Mesodermal cell (in vitro differentiated cells): ENCODE results near the gene BORCS6.
"Not testable (repeated sequence)": the region's sequence is repeated elsewhere in the genome, so short reads cannot be mapped to it uniquely, and the experiment has no call there.

Source experiments
- H3K27ac ChIP-seq: 2 replicates; pipeline ENCODE4 v1.7.0; 2013; ENCODE audit warnings: mild to moderate bottlenecking, low read depth, low read length, moderate library complexity; ENCODE audit not compliant: severe bottlenecking
- H3K36me3 ChIP-seq: 2 replicates; pipeline ENCODE4 v1.7.1; 2013; ENCODE audit warnings: mild to moderate bottlenecking, low read length, moderate library complexity; ENCODE audit not compliant: control insufficient read depth, insufficient read depth
- H3K4me1 ChIP-seq: one replicate; pipeline ENCODE4 v1.7.1; 2013; ENCODE audit warnings: mild to moderate bottlenecking, low read length; ENCODE audit not compliant: insufficient read depth, control insufficient read depth, poor library complexity, severe bottlenecking
- H3K4me3 ChIP-seq: 2 replicates; pipeline ENCODE4 v1.7.0; 2013; ENCODE audit warnings: low read length, control low read depth, mild to moderate bottlenecking; ENCODE audit not compliant: insufficient read depth, poor library complexity, severe bottlenecking; ENCODE audit errors: extremely low read depth
- H3K9me3 ChIP-seq: 2 replicates; pipeline ENCODE4 v1.7.1; 2013; ENCODE audit warnings: mild to moderate bottlenecking, low read length, moderate library complexity; ENCODE audit not compliant: control insufficient read depth
- WGBS, 2 experiments: methylation state at CpG; one replicate each; pipeline ENCODE4 v1.1.5; 2013; ENCODE audit warnings: missing lambda C conversion rate in 2 of 2; ENCODE audit not compliant: insufficient coverage in 2 of 2; 5-methylcytosine and 5-hydroxymethylcytosine counted together

Gene BORCS6

GRCh38 chr17:8224891-8225812, 35.2 kb upstream of the BORCS6 start:
- WGBS, 2 experiments = 92 to 95% methylated on average over 23 to 24 of the region's 26 CpGs
- Histone ChIP-seq H3K4me3 (no peak overlapping the region), H3K4me1 (peaks cover 4% of the 10 kb centered on the region), H3K27ac (no peak overlapping the region), H3K36me3 (peaks cover 26% of the 10 kb centered on the region), H3K9me3 (no peaks in the 10 kb centered on the region)

GRCh38 chr17:8223356-8224126, 33.6 kb upstream of the BORCS6 start:
- 6 to 9% methylated on average over 21 to 27 of the region's 27 CpGs for WGBS, 2 experiments
- Histone ChIP-seq H3K36me3 (peaks cover 10% of the 10 kb centered on the region), H3K4me3 (peak overlapping the region; percentile 84)

DNA sequence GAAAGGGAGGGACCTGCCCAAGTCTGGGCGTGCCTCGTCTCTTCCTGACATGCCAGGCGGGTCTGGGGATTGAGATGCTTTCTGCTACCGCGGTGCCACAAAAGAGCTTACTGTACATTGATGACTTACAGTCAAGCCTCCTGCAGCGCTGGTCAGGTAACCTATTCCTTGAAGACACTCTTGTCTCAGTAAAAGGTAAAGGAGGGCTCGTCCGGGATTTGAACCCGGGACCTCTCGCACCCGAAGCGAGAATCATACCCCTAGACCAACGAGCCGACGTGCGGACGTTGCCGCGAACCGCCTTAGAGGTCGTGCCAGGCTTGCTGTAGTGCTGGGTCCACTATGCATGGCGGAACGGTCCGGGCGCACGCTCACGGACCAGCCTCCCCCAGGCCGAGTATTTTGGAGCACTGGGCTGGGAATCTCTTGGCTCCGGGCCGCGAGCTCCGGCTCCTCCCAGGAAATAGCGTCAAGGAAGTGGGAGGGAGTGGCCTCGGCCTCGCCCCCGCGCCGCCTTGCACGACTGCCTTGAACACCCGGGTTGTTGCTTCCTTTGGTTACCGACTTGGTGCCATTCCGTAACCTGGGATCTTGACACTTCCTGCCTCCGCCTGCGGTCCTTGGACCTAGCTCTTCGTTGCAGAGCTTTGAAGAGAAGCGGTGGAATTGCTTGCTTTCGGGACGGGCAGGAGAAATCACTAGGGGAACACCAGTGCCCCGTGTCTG, 32.8 kb upstream of the BORCS6 start:
- Histone ChIP-seq H3K9me3 (no peaks in the 10 kb centered on the region), H3K27ac (peak overlapping the region; percentile 94), H3K4me1 (peaks cover 10% of the 10 kb centered on the region), H3K36me3 (peaks cover 3% of the 10 kb centered on the region), H3K4me3 (peak overlapping the region; percentile 84)
- 0 to 1% methylated on average over 39 to 48 of the region's 49 CpGs for WGBS, 2 experiments

More at GRCh38 chr17:8223356-8224126, 33.6 kb upstream of the BORCS6 start:
- peak overlapping the region; percentile 94 for H3K27ac ChIP-seq
- peaks cover 4% of the 10 kb centered on the region for H3K4me1 ChIP-seq
- no peaks in the 10 kb centered on the region for H3K9me3 ChIP-seq

- Histone ChIP-seq H3K27ac (peak overlapping the region; percentile 94), H3K36me3 (no peaks in the 10 kb centered on the region), H3K4me1 (peaks cover 10% of the 10 kb centered on the region), H3K4me3 (peak overlapping the region; percentile 84), H3K9me3 (no peaks in the 10 kb centered on the region)
- 0% methylated on average over 8 of the region's 9 CpGs for WGBS, 2 experiments
These were observed 32.3 kb upstream of the BORCS6 start for GRCh38 chr17:8222380-8222629.

DNA sequence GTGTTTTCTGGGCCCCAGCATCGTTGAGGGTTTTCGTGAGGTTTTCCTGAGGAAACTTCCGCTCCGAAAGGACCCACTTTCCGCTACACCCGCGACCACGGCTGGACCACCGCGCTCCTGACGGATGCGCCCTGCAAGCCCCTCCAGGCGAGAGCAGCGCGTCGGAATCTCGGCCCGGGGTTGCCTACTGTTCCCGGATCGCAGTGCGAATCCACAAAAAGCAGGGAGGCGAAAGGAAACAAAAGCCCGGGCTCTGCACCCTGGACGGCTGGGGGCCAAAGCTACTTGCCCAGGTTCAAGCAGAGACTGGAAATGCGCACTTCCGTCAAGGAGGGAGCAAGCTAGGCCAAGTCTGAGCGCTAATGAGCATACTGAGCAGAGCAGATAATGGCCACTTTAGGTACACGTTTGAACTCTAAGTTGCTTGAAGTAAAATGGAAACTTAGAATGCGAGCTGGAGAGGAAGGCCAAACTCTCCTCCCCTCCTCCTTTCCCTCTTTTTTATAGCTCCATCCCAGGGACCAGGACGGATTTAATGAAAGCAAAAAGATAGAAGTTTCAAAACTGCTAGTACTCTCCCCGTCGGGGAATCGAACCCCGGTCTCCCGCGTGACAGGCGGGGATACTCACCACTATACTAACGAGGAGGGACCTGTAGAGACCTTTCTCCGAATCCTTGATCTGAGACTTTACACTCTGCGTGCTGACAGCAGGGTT, 31.8 kb upstream of the BORCS6 start:
- Histone ChIP-seq H3K4me1 (peaks cover 10% of the 10 kb centered on the region), H3K36me3 (no peaks in the 10 kb centered on the region), H3K4me3 (peak overlapping the region; percentile 84), H3K9me3 (no peaks in the 10 kb centered on the region), H3K27ac (peak overlapping the region; percentile 94)
- WGBS, 2 experiments = 0 to 1% methylated on average over 37 of the region's 40 CpGs

GRCh38 chr17:8220783-8221662, 31.0 kb upstream of the BORCS6 start:
- WGBS, 2 experiments = 0% methylated on average over 27 to 34 of the region's 45 CpGs
- Histone ChIP-seq H3K4me3 (peak overlapping the region; percentile 84), H3K27ac (peak overlapping the region; percentile 94), H3K36me3 (no peaks in the 10 kb centered on the region), H3K4me1 (peaks cover 10% of the 10 kb centered on the region), H3K9me3 (no peaks in the 10 kb centered on the region)

DNA sequence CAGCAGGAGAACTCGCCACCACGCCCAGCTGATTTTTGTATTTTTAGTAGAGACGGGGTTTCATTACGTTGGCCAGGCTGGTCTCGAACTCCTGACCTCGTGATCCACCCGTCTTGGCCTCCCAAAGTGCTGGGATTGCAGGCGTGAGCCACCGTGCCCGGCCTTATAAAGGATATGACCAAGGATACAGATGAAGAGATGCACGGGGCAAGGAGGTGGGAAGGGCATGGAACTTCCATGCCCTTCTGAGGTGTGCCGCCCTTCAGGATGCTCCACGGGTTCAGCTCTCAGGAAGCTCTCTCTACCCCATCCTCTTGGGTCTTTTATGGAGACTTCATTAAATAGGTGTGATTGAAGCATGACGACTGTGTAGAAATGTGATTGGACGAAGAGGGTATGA, 24.0 kb upstream of the BORCS6 start:
- not testable (repeated sequence) for H3K4me1 ChIP-seq, H3K4me3 ChIP-seq, H3K9me3 ChIP-seq, H3K27ac ChIP-seq, H3K36me3 ChIP-seq
- 85 to 87% methylated on average over 11 to 12 of the region's 15 CpGs for WGBS, 2 experiments

- Histone ChIP-seq H3K4me1 (peaks cover 4% of the 10 kb centered on the region), H3K36me3 (peaks cover 7% of the 10 kb centered on the region), H3K4me3 (no peak overlapping the region), H3K9me3 (no peaks in the 10 kb centered on the region), H3K27ac (no peak overlapping the region)
- WGBS, 2 experiments = 90 to 91% methylated on average over 11 to 12 of the region's 14 CpGs
These were observed 22.6 kb upstream of the BORCS6 start for GRCh38 chr17:8212312-8213180.
